ENCODE results near the gene LZTFL1.

LZTFL1 gene

GRCh38 chr3:45794660-45795059, 47.3 kb downstream of the LZTFL1 start:
- H3K4me3 ChIP-seq (replicated peaks; ENCODE audit: low read depth, low read length), result no peak overlapping the region
- no peak for TF ChIP-seq CTCF (IDR thresholded peaks at IDR 0.05; ENCODE audit: low read length, missing control alignments)
- DNase-seq (ENCODE audit: low read depth), result no peak

GRCh38 chr3:45794177-45794560, 47.8 kb downstream of the LZTFL1 start:
- H3K4me3 ChIP-seq (replicated peaks; ENCODE audit: low read depth, low read length), result no peak overlapping the region
- TF ChIP-seq CTCF (IDR thresholded peaks at IDR 0.05; ENCODE audit: low read length, missing control alignments), result no peak
- DNase-seq (ENCODE audit: low read depth), result no peak

- no peak for DNase-seq (ENCODE audit: low read depth)
- no peak overlapping the region for H3K4me3 ChIP-seq (replicated peaks; ENCODE audit: low read depth, low read length)
- no peak for TF ChIP-seq CTCF (IDR thresholded peaks at IDR 0.05; ENCODE audit: low read length, missing control alignments)
Observed at GRCh38 chr3:45793482-45794176, 48.3 kb downstream of the LZTFL1 start.

GRCh38 chr3:45792516-45793172, 49.3 kb downstream of the LZTFL1 start:
- no peak for DNase-seq (ENCODE audit: low read depth)
- no peak overlapping the region for H3K4me3 ChIP-seq (replicated peaks; ENCODE audit: low read depth, low read length)
- no peak for TF ChIP-seq CTCF (IDR thresholded peaks at IDR 0.05; ENCODE audit: low read length, missing control alignments)

GRCh38 chr3:45792036-45792435, 49.9 kb downstream of the LZTFL1 start:
- no peak for TF ChIP-seq CTCF (IDR thresholded peaks at IDR 0.05; ENCODE audit: low read length, missing control alignments)
- DNase-seq (ENCODE audit: low read depth), result no peak
- H3K4me3 ChIP-seq (replicated peaks; ENCODE audit: low read depth, low read length), result no peak overlapping the region

- no peak for DNase-seq (ENCODE audit: low read depth)
- TF ChIP-seq CTCF (IDR thresholded peaks at IDR 0.05; ENCODE audit: low read length, missing control alignments), result no peak
- H3K4me3 ChIP-seq (replicated peaks; ENCODE audit: low read depth, low read length), result no peak overlapping the region
Observed at GRCh38 chr3:45790596-45790995, 51.3 kb downstream of the LZTFL1 start.

All from fibroblast of pulmonary artery (primary cell).